ENCODE measurements around the gene LENG8. TPM values are rescaled to one million over a fixed set of nuclear protein-coding genes. Genes with fewer than 3 reads are reported as not detected.

Gene LENG8
- total RNA-seq, 2 experiments from 2014 or later: 610 to 639 TPM

- Histone ChIP-seq H3K9me3 (ENCODE audit: control insufficient read depth in 1 of 2, insufficient read depth in 1 of 2, low read length in 2 of 2) (no peaks in the 10 kb centered on the region), H3K27me3 (ENCODE audit: control insufficient read depth in 1 of 2, insufficient read depth in 2 of 2, low read length in 2 of 2) (peaks cover 3 to 8% of the 10 kb centered on the region in 2 experiments), H3K4me3 (ENCODE audit: low read length) (no peak overlapping the region), H3K4me1 (ENCODE audit: insufficient read depth, low read length) (peaks cover 5% of the 10 kb centered on the region), H3K36me3 (ENCODE audit: insufficient read depth, low read length) (no peaks in the 10 kb centered on the region), H3K27ac (ENCODE audit: low read depth in 1 of 2, low read length in 2 of 2) (no peak overlapping the region)
- Mint-ChIP-seq H3K4me3 (no peak overlapping the region), H3K27ac (no peak overlapping the region), H3K27me3 (peaks cover 40% of the 10 kb centered on the region), H3K9me3 (no peaks in the 10 kb centered on the region), H3K36me3 (ENCODE audit: low read depth) (no peaks in the 10 kb centered on the region), H3K4me1 (ENCODE audit: low read depth) (peaks cover 5% of the 10 kb centered on the region)
- no peak for TF ChIP-seq CTCF (IDR thresholded peaks at IDR 0.05)
- POLR2A ChIA-PET: no interaction called here
- peak in 1 of 14 experiments; percentile 33 for DNase-seq
- CTCF ChIA-PET: no interaction called here
- intact Hi-C loops (cut with DNase I, micrococcal nuclease): no loop called here
- ATAC-seq (ENCODE audit: poor library complexity): no peak
These were observed 33.9 kb downstream of the LENG8 start for GRCh38 chr19:54482889-54483288.

GRCh38 chr19:54484451-54484850, 35.5 kb downstream of the LENG8 start:
- Mint-ChIP-seq H3K36me3 (ENCODE audit: low read depth) (no peaks in the 10 kb centered on the region), H3K27me3 (peaks cover 33% of the 10 kb centered on the region), H3K27ac (no peak overlapping the region), H3K9me3 (no peaks in the 10 kb centered on the region), H3K4me3 (no peak overlapping the region), H3K4me1 (ENCODE audit: low read depth) (peaks cover 5% of the 10 kb centered on the region)
- no peak for TF ChIP-seq CTCF (IDR thresholded peaks at IDR 0.05)
- Histone ChIP-seq H3K27ac (ENCODE audit: low read depth in 1 of 2, low read length in 2 of 2) (no peak overlapping the region), H3K4me1 (ENCODE audit: insufficient read depth, low read length) (peaks cover 3% of the 10 kb centered on the region), H3K27me3 (ENCODE audit: control insufficient read depth in 1 of 2, insufficient read depth in 2 of 2, low read length in 2 of 2) (peaks cover 0 to 5% of the 10 kb centered on the region in 2 experiments), H3K4me3 (ENCODE audit: low read length) (no peak overlapping the region), H3K36me3 (ENCODE audit: insufficient read depth, low read length) (no peaks in the 10 kb centered on the region), H3K9me3 (ENCODE audit: control insufficient read depth in 1 of 2, insufficient read depth in 1 of 2, low read length in 2 of 2) (no peaks in the 10 kb centered on the region)
- ChIA-PET CTCF (no interaction called here), POLR2A (no interaction called here)
- ATAC-seq (ENCODE audit: poor library complexity) (no peak), DNase-seq (no peak)
- intact Hi-C loops (cut with DNase I, micrococcal nuclease): no loop called here

GRCh38 chr19:54485851-54486250, 36.9 kb downstream of the LENG8 start:
- intact Hi-C loops (cut with DNase I, micrococcal nuclease): no loop called here
- no peak overlapping the region for H3K27ac Mint-ChIP-seq
- ChIA-PET CTCF (no interaction called here), POLR2A (no interaction called here)
- DNase-seq (no peak), ATAC-seq (ENCODE audit: poor library complexity) (no peak)
- Histone ChIP-seq H3K36me3 (ENCODE audit: insufficient read depth, low read length) (no peaks in the 10 kb centered on the region), H3K9me3 (ENCODE audit: control insufficient read depth in 1 of 2, insufficient read depth in 1 of 2, low read length in 2 of 2) (no peaks in the 10 kb centered on the region), H3K4me1 (ENCODE audit: insufficient read depth, low read length) (peaks cover 3% of the 10 kb centered on the region), H3K4me3 (ENCODE audit: low read length) (no peak overlapping the region), H3K27ac (ENCODE audit: low read depth in 1 of 2, low read length in 2 of 2) (no peak overlapping the region), H3K27me3 (ENCODE audit: control insufficient read depth in 1 of 2, insufficient read depth in 2 of 2, low read length in 2 of 2) (peaks cover 0 to 5% of the 10 kb centered on the region in 2 experiments)
- no peak for TF ChIP-seq CTCF (IDR thresholded peaks at IDR 0.05)
- no peak overlapping the region for H3K4me3 Mint-ChIP-seq
- peaks cover 5% of the 10 kb centered on the region for H3K4me1 Mint-ChIP-seq (ENCODE audit: low read depth)
- H3K27me3 Mint-ChIP-seq: peaks cover 26% of the 10 kb centered on the region
- no peaks in the 10 kb centered on the region for H3K9me3 Mint-ChIP-seq
- no peaks in the 10 kb centered on the region for H3K36me3 Mint-ChIP-seq (ENCODE audit: low read depth)

All from CD4-positive, alpha-beta T cell (primary cell).